ENCODE measurements around the gene SLC5A10. TPM values are rescaled to one million over a fixed set of nuclear protein-coding genes. Genes with fewer than 3 reads are reported as not detected.

SLC5A10 gene
- total RNA-seq, 1 donor from 2014 or later: not detected

- no peak for DNase-seq
These were observed 34.7 kb downstream of the SLC5A10 start for GRCh38 chr17:18986541-18987229.

GRCh38 chr17:18987230-18987610 is 35.3 kb downstream of the SLC5A10 start:
- no peak for DNase-seq

- no peak for DNase-seq
These were observed 36.0 kb downstream of the SLC5A10 start for GRCh38 chr17:18987862-18988545.

GRCh38 chr17:18988546-18989173 is 36.7 kb downstream of the SLC5A10 start:
- DNase-seq: no peak

- no peak for DNase-seq
These were observed 38.4 kb downstream of the SLC5A10 start for GRCh38 chr17:18990331-18990730.

- DNase-seq: no peak
These were observed 39.8 kb downstream of the SLC5A10 start for GRCh38 chr17:18991531-18992315.

GRCh38 chr17:18992454-18993130 is 40.6 kb downstream of the SLC5A10 start:
- DNase-seq: no peak

GRCh38 chr17:18993905-18994526 is 42.1 kb downstream of the SLC5A10 start:
- no peak for DNase-seq

- DNase-seq: no peak
These were observed 42.7 kb downstream of the SLC5A10 start for GRCh38 chr17:18994631-18995030.

- DNase-seq: no peak
These were observed 43.3 kb downstream of the SLC5A10 start for GRCh38 chr17:18995220-18995619.

GRCh38 chr17:18996458-18996857 is 44.5 kb downstream of the SLC5A10 start:
- no peak for DNase-seq

GRCh38 chr17:18997650-18998196 is 45.8 kb downstream of the SLC5A10 start:
- no peak for DNase-seq

- DNase-seq: no peak
These were observed 47.4 kb downstream of the SLC5A10 start for GRCh38 chr17:18999394-18999793.

GRCh38 chr17:18999911-19000310 is 47.9 kb downstream of the SLC5A10 start:
- no peak for DNase-seq

- no peak for DNase-seq
These were observed 48.8 kb downstream of the SLC5A10 start for GRCh38 chr17:19000531-19001325.

GRCh38 chr17:19001907-19002590 is 50.1 kb downstream of the SLC5A10 start:
- no peak for DNase-seq

GRCh38 chr17:19002805-19003542 is 51.0 kb downstream of the SLC5A10 start:
- no peak for DNase-seq

- no peak for DNase-seq
These were observed 51.8 kb downstream of the SLC5A10 start for GRCh38 chr17:19003543-19004420.
